GM21619 (cell line): ENCODE measurements around the gene PRELID1.
"Not testable (repeated sequence)": the region's sequence is repeated elsewhere in the genome, so short reads cannot be mapped to it uniquely, and the experiment has no call there.

Source experiments
- ATAC-seq: cut with Tn5 transposase; IDR thresholded peaks from one replicate; pipeline ENCODE4 v1.9.1; 2021; ENCODE audit not compliant: unreplicated experiment

The PRELID1 gene

GRCh38 chr5:177334781-177335700, 31.4 kb downstream of the PRELID1 start:
- no peak for ATAC-seq

GRCh38 chr5:177335701-177336065, 32.1 kb downstream of the PRELID1 start:
- no peak for ATAC-seq

GRCh38 chr5:177336112-177336511, 32.5 kb downstream of the PRELID1 start:
- no peak for ATAC-seq

GRCh38 chr5:177336603-177337494, 33.2 kb downstream of the PRELID1 start:
- ATAC-seq = no peak

GRCh38 chr5:177338251-177339106, 34.9 kb downstream of the PRELID1 start:
- ATAC-seq = no peak

GRCh38 chr5:177339107-177339638, 35.6 kb downstream of the PRELID1 start:
- no peak for ATAC-seq

GRCh38 chr5:177343000-177343399, 39.4 kb downstream of the PRELID1 start:
- not testable (repeated sequence) for ATAC-seq

GRCh38 chr5:177343777-177344176, 40.2 kb downstream of the PRELID1 start:
- no peak for ATAC-seq

GRCh38 chr5:177344891-177345290, 41.3 kb downstream of the PRELID1 start:
- no peak for ATAC-seq

GRCh38 chr5:177346820-177347219, 43.2 kb downstream of the PRELID1 start:
- ATAC-seq = no peak

- ATAC-seq = no peak
Measured at GRCh38 chr5:177347699-177348098, 44.1 kb downstream of the PRELID1 start.

- ATAC-seq = no peak
Measured at GRCh38 chr5:177349362-177349647, 45.7 kb downstream of the PRELID1 start.

- no peak for ATAC-seq
Measured at GRCh38 chr5:177349762-177350161, 46.2 kb downstream of the PRELID1 start.

GRCh38 chr5:177350776-177351391, 47.3 kb downstream of the PRELID1 start:
- ATAC-seq = peak; percentile 21

- peak; percentile 89 for ATAC-seq
Measured at GRCh38 chr5:177351392-177352329, 48.1 kb downstream of the PRELID1 start, which contains the start of gene LMAN2. Gene LMAN2, minus strand, starts transcription at chr5:177351668. Its CDS starts 21 bp downstream, at chr5:177351647.

GRCh38 chr5:177353093-177353492, 49.5 kb downstream of the PRELID1 start:
- ATAC-seq = no peak

GRCh38 chr5:177354256-177354655, 50.7 kb downstream of the PRELID1 start:
- ATAC-seq = no peak

- ATAC-seq = no peak
Measured at GRCh38 chr5:177354711-177355110, 51.1 kb downstream of the PRELID1 start.
